NCI-H2196 (cell line): Measurements from ENCODE around the gene VN1R5.
"Not testable (repeated sequence)": the region's sequence is repeated elsewhere in the genome, so short reads cannot be mapped to it uniquely, and the experiment has no call there.

Source experiments
- DNase-seq: peaks from one replicate; lab custom pipeline; 2025; ENCODE audit not compliant: unreplicated experiment; lab: John Stamatoyannopoulos, UW

The VN1R5 gene

DNA sequence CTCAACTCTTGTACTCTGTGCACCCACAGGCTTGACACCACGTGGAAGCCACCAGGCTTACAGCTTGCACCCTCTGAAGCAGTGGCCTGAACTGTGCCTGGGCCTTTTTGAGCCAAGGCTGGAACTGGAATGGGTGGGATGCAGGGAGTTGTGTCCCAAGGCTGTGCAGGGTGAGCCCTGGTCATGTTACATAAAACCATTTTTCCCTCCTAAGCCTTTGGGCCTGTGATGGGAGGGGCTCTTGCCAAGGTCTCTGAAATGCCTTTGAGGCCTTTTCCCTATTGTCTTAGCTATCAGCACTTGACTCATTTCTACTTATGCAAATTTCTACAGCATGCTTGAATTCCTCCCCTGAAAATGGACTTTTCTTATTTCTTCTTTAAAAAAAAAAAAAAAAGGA is 14.1 kb downstream of the VN1R5 start:
- no peak for DNase-seq

DNA sequence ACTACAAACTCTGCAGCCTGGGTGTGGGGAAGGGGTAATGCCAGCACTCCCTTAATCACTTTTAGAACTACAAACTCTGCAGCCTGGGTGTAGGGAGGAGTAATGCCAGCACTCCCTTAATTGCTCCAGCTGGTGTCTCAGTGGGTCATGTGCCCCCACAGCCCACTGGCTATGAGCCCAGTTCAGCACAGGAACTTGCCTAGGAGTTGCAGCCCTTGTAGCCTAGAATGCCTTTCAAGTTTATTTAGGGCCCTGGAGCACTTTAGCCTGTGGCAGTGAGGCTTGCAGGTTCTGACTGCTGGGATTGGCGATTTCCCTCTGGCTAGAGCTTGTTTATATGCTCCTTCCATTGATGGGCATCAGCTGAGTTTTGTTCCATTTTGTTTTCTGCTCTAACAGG is 17.1 kb downstream of the VN1R5 start:
- DNase-seq, result no peak

DNA sequence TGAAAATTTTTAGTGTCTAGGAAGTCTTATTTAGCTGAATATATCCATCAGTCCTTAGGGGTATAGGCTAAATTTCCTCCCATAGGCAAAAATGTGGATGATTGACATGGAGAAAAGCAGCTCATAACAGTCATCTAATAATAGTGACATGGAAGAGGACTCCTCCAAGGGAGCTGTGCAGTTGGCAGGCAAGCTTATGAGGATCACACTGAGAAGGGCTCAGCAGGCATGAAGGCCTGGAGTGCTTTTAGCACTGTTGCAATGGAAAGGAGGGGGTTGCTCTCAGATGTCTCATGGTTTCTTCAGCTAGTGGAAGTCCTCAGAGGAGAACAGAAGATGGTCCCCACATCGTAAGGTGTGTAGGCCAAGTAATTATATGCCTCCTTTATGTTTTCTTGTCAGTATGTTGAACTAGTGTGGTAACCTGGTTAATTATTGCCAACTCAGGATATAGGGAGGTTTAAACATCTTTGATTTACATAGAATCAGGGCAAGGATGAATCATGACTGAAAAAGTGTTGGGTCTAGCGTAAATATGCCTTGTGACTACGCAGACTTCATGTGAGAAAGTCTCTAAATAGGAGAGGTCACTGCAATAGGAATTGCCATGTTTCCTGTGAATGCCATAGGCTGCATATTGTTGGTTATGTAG is 18.9 kb downstream of the VN1R5 start:
- DNase-seq, result no peak

DNA sequence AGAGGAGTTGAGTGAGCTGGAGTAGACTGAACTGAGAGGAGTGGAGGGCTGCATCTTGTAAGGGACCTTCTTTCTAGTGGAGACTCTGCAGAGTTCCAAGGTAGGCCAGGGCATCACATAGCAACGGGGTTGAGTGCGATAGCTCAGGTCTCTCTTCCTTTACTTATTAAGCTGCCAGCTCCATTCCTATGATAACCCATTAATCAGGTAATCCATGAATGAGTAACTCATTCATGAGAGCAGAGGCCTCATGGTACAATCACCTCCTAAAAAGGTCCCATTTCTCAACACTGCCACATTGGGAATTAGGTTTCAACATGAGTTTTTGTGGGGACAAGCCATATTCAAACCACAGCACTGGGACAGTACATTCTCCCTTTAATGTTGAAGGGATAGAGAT is 21.3 kb downstream of the VN1R5 start:
- DNase-seq, result no peak

DNA sequence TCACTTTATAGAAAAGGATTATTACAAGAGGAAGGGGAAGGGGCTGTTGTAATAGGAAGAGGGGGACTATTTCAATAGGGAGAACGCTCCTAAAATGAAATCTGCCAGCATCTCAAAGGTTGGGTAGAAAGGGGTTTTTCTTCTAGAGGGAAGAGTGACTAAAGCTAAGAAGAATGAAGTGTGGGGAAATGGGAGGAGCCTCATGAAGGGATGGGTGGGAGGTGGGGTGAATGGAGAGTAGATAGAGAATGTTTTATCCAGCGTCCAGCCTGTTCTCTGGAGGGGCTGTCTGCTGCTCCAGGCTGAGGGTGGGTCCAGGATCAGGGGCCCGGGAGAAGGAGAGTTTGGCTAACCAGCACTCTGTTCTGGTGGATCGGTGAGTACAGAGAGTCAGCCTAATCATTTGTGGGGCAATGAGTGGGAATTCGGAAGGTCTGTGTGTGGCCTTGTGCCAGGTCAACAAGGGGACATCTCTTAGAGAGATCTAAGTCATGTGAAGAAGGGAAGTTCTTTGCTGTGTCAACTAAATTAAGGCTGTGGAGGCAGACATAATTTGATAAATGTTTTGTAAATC is 25.2 kb downstream of the VN1R5 start:
- DNase-seq, result no peak

DNA sequence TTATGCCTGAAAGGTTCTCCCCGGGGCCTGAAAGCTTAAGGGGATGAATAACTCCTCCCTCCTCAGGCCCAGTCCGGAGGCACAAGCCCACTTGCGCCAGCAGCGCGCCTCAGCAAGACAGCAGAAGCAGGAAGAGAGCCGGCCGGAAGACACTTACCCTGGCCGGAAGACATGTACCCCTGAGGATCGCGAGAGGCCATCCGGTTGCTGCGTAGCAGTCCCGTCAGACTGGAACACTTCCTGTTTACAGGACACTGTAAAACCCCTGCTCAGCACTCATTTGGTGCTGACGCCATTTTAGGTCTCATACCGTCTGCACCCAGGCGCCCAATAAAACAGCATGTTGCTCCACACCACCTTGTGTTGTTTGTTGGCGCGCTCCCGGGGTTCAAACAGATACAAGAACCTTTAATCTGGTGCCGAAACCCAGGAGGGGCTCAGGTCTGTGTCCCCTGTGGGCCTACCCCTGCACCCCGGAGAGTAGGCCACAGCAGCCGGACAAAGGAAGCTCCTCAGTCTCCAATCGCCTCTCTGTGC is 30.3 kb downstream of the VN1R5 start:
- DNase-seq, result no peak

DNA sequence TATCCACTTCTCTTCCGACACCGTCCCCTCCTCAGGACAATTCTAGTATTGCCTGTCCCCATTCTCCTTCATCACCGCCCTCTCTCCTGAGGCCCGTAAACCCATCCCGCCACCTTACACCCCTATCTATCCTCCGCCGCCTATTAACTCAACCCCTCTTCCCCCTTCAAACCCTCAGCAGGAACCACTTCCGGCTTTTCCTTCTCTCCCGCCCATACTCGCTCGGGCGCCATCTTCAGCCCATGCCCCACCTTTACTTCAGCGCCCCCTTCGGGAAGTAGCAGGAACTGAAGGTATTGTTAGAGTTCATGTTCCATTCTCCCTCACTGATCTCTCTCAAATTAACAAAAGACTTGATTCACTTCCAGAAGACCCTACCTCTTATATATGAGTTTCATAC is 31.6 kb downstream of the VN1R5 start:
- DNase-seq, result no peak

DNA sequence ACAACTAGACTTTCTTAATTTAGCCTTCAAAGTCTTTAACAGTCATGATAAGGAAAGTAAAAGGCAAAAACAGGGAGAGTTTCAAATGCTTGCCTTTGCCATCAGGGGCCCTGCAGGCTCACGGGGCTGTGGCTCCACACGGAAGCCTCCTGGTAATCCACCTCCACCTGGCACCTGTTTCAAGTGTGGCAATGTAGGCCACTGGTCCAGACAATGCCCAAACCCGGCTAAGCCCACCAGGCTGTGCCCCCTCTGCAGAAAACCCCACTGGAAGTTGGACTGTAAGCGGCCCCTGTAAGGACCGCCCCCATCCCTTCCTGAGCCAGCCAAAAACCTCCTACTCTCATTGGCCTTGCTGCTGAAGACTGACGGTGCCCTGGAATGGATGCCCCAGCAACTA is 32.5 kb downstream of the VN1R5 start:
- DNase-seq, result no peak

DNA sequence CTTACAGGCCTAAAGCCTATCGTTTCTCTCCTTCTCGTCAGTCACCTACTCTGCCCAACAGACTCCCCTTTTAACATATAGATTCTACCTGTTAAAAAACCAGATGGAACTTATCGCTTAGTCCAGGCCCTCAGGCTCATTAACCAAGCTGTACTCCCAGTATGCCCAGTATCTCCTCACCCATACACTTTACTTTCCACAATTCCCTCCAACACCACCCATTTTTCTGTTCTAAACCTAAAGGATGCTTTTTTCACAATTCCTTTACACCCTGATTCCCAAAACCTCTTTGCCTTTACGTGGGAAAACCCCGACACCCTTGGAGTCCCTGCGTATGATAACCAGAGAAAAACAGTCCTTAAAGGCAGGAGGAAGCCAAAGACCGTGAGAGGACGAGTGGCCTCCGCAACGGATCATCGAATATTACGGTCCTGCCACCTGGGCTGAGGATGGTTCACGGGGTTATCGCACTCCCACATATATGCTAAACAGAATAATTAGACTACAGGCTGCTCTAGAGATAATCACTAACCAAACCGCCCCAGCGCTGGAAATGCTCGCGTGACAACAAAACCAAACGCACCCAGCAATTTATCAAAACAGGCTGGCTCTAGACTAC is 33.5 kb downstream of the VN1R5 start:
- DNase-seq, result not testable (repeated sequence)

DNA sequence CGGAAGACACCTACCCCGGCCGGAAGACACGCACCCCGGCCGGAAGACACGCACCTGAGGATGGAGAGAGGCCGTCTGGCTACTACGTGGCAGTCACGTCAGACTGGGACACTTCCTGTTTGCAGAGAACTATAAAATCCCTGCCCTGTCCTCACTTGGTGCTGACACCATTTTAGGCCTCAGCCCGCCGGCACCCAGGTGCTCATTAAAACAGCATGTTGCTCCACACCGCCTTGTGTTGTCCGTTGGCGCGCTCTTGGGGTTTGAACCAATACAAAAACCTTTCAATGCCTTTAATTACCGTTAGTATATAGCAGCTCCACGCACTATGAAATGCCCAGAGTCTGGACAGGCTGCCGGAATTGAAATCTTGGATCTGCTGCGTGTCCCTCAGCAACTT is 34.7 kb downstream of the VN1R5 start:
- DNase-seq, result no peak

DNA sequence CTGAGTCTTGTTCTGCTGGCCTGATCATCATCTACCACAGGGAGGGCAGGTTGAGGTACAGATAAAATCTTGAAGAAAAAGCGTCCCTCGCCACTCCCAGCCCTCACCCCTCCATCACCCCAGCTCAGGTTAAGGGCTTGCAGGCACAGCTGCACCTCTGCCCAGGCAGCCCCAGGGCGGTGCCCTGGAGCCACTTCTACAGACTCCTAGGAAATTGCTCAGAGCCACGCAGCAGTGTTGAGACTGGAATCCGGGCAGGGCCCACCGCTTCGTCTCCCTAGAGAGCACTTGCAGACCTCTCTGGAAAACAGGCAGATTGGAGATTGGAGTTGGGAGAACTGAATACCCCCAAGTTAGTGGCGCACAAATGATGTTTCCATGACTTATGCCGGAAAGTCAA is 35.3 kb downstream of the VN1R5 start:
- DNase-seq, result no peak

DNA sequence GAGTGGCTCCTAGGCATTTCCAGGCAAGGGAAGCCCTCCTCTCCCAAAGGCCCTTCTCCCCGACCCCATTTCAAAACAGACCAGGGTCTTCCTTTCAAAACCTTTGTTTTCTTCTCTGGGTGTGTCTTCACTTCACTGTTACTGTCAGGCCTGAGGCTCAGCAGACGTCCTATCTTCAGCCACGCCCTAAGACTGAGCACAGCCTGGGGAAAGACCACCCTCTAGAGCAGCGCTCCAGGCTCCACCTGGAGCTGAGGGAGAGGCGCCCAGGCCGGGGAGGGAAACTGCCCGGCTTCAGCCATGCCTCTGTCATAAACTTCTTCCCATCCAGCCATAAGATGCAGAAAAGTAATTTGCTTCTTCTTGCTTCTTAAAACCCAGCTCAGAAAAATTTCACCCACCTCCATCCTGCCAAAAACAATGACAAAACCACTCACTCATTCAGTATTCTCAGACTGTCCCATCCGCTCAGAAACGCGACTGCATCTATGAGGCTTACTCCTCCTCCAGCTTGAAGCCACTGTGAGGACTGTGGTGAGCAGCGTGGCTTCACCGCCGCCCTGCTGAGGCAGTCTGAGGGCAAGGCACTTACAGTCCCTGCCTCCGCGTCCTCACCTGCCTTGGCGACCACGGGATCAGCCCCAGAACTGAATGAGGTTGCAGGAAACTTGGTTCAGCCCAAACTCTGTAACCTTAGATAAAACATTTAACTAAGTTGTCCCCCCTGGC is 36.1 kb downstream of the VN1R5 start:
- DNase-seq, result no peak

DNA sequence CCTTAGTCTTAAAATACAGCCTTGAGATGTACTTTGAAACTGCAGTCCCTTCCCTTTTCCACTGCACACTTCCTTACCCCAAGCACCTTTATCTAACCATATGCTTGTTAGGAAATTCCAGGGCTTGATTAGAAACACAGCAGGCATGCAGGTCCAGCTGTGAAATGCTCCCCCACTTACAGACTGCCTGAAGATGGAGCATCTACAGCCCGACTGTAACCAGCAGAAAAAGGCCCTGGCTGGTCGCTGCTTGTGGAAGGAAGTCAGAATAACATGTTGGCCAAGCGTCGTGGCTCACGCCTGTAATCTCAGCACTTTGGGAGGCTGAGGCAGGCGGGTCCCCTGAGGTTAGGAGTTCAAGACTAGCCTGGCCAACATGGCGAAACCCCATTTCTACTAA is 37.2 kb downstream of the VN1R5 start:
- no peak for DNase-seq

DNA sequence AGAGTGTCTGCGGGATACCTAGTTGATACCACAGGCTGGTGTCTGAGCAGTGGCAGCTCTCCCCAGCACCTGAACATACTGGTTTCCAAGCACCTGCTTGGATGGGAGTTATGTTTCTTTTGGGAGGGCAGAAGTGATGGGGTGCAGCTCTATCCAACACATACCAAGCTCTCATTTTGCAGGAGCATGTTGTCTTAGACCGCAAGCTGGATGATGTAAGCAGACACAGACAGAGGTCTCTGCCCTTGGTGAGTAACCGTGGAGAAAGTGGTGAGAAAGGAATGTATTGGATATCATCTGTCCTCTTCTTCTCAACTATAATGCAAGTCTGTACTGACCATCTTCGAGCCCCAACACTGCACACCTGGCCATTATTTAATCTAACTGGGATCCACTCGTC is 38.4 kb downstream of the VN1R5 start:
- no peak for DNase-seq

DNA sequence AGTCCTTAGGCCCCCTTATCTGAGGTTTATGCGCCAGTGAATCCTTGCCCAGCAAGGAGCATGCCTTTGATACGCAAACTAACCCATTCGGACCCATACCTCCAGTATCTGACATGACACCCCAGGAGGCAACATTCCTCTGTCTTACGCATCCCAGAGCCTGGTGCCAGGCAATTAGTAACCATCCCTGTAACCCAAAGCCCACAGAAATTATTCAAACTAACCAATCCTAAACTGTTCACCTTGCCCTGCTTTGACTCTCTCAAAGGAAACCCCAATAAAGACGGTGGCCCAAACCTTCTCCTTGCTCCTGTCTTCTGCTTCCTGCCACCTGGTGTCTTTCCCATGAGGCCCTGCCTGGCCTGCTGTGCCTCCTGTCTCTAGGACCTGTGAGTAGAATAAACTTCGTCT is 39.4 kb downstream of the VN1R5 start:
- DNase-seq, result no peak

DNA sequence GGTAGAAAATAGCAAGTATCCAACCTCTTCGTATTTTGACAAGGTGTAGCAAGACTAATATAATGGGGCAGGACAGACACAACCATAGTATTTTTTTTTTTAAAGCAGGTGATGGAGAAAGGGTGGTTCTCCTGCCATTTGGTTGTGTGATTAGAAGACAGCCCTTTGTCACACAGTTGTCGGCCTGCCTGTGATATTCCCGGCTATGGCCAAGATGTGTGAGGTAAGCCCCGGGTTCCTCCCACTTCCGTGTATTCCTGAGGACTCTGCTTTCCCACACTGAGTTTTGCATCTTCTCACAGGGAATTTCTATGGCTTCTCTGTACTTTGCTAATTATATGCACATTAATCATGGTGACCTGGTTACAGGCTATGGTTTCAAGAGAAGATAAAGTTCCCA is 39.9 kb downstream of the VN1R5 start:
- no peak for DNase-seq

DNA sequence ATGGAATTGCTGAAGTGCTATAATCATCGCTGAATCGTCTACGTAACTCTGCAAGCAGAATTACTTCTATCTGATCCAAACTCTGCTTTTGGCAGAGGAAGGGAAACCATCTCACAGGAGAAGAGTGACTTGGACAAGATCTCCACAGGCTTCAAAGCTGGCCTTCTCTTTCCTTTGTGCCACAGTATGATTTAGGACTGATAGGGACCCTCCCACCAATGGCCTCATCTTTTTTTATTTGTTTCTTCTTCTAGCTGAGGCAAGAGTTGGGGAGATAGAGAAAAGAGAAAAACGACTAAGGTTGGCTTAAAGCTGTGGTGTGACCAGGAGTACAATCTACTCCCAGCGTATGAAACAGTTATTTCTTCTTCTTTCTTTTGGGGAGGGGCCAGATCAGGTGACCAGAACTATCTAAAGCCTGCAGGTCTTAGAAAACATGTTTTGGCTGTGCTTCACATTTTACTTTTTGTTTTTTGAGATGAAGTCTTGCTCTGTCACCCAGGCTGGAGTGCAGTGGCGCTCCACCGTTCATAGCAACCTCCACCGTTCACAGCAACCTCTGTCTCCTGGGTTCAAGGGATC is 40.8 kb downstream of the VN1R5 start:
- no peak for DNase-seq

DNA sequence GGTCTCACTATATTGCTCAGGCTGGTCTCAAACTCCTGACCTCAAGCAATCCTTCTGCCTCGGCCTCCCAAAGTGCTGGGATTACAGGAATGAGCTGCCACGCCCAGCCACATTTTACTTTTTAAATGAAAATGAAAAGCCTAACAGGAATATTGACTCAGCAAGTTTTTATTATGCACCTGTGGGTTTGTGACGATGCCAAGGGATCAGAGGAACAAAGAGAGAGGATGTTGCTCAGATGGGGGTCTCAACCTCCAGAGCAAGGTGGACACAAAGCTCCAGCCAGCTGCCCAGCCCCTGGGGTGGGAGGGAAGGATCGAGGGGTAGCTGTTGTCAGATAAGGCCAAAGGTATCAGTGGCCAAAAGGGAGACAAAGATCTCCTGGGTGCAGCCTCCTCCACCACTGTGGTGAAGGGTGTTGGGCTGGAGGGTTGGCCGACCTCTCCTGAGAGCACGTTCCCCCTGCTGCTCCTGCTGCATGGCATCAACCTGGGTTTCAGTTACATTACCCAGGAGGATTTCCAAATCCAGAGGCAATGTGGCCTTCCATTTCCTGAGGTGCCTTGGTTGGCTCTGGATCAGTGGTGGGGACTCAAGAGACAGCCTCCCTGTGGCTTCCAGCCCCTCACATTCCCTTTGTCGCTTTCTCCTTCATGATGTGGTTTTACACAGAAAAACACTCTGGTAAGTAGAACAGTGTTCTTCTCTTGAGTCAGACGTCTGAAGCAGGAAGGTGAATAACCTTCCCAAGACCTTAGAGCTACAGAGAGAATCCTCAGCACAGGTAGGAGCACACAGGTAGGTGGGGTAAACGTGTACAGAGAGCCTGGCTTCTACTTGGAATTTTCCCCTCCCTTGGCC is 41.6 kb downstream of the VN1R5 start:
- no peak for DNase-seq

DNA sequence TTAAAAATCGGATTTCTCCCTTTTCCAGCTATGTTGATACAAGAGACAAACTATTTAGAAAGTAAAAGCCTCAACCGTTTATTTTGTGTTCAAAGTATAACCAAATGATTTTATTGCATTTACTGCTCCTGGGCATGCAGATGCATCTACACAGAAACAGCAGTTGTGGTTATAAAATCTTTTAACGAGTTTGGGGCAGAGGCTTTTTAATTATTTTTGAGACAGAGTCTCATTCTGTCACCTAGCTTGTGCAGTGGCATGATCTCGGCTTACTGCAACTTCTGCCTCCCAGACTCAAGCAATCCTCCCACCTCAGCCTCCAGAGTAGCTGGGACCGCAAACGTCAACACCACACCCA is 42.2 kb downstream of the VN1R5 start:
- no peak for DNase-seq

DNA sequence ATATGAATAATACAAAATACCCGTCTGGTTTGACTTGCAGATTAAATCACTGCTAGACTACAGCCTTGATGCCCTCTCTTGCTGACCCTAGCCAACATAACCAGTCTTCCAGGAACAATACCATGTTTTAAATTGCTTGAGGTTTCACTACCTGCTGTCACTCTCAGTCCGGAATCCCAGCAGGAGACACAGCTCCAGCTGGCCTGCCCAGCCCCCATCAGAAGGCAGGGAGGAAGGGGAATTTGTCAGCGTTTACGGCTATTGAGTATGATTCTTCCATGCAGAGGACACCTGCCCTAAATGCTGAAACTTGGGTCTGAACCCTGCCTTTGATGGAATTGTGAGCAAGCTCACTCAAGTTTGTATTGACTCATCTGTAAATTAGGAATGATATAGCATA is 42.8 kb downstream of the VN1R5 start:
- DNase-seq, result no peak
